ENCODE results near the gene LRRC8C. TPM values are rescaled to one million over a fixed set of nuclear protein-coding genes. Genes with fewer than 3 reads are reported as not detected.
"Not testable (repeated sequence)": the region's sequence is repeated elsewhere in the genome, so short reads cannot be mapped to it uniquely, and the experiment has no call there.

Gene LRRC8C
- total RNA-seq, 2 experiments from 2014 or later, result 28.4 to 30.2 TPM

GRCh38 chr1:89590341-89591080, 42.4 kb upstream of the LRRC8C start:
- H3K36me3 Mint-ChIP-seq (ENCODE audit: low read depth), result peaks cover 33% of the 10 kb centered on the region
- peaks cover 8% of the 10 kb centered on the region for H3K4me1 ChIP-seq (ENCODE audit: insufficient read depth, low read length)
- no peak for DNase-seq
- no peaks in the 10 kb centered on the region for H3K36me3 ChIP-seq (ENCODE audit: insufficient read depth, low read length)
- no peaks in the 10 kb centered on the region for H3K9me3 Mint-ChIP-seq
- POLR2A ChIA-PET, result interaction anchor here (1.9 to 11.8 kb wide), 2 partner anchors 17 to 41 kb away, joined by 4 to 217 read pairs; no protein-coding TSS in a partner anchor
- H3K27me3 ChIP-seq (ENCODE audit: control insufficient read depth in 1 of 2, insufficient read depth in 2 of 2, low read length in 2 of 2), result no peaks in the 10 kb centered on the region
- H3K27ac ChIP-seq (ENCODE audit: low read depth in 1 of 2, low read length in 2 of 2), result no peak overlapping the region
- no peak overlapping the region for H3K4me3 ChIP-seq (ENCODE audit: low read length)
- H3K9me3 ChIP-seq (ENCODE audit: control insufficient read depth in 1 of 2, insufficient read depth in 1 of 2, low read length in 2 of 2), result no peaks in the 10 kb centered on the region
- H3K27ac Mint-ChIP-seq, result peak overlapping the region; percentile 50
- H3K27me3 Mint-ChIP-seq, result no peaks in the 10 kb centered on the region
- no peak for TF ChIP-seq CTCF (IDR thresholded peaks at IDR 0.05)
- intact Hi-C loops (cut with DNase I, micrococcal nuclease), result loop anchor here in 1 of 2 experiments (5.0 kb wide), 1 partner anchor 63 kb away; no protein-coding TSS in a partner anchor
- no peak for ATAC-seq (ENCODE audit: poor library complexity)
- H3K4me1 Mint-ChIP-seq (ENCODE audit: low read depth), result peaks cover 81% of the 10 kb centered on the region
- H3K4me3 Mint-ChIP-seq, result no peak overlapping the region
- CTCF ChIA-PET, result interaction anchor here (0.7 to 1.7 kb wide), 3 partner anchors 10 to 172 kb away, joined by 3 to 6 read pairs (median 3); no protein-coding TSS in a partner anchor

- intact Hi-C loops (cut with DNase I, micrococcal nuclease), result loop anchor here in 1 of 2 experiments (5.0 kb wide), 1 partner anchor 66 kb away; no protein-coding TSS in a partner anchor
- not testable (repeated sequence) for H3K27me3 Mint-ChIP-seq; H3K27me3 ChIP-seq (ENCODE audit: control insufficient read depth in 1 of 2, insufficient read depth in 2 of 2, low read length in 2 of 2); H3K27ac ChIP-seq (ENCODE audit: low read depth in 1 of 2, low read length in 2 of 2); H3K4me3 ChIP-seq (ENCODE audit: low read length); H3K4me1 ChIP-seq (ENCODE audit: insufficient read depth, low read length); H3K36me3 ChIP-seq (ENCODE audit: insufficient read depth, low read length); H3K9me3 ChIP-seq (ENCODE audit: control insufficient read depth in 1 of 2, insufficient read depth in 1 of 2, low read length in 2 of 2); H3K4me3 Mint-ChIP-seq; ATAC-seq (ENCODE audit: poor library complexity); H3K9me3 Mint-ChIP-seq
- Mint-ChIP-seq H3K4me1 (ENCODE audit: low read depth) (peaks cover 90% of the 10 kb centered on the region), H3K27ac (peak overlapping the region; percentile 57), H3K36me3 (ENCODE audit: low read depth) (peaks cover 14% of the 10 kb centered on the region)
- POLR2A ChIA-PET, result interaction anchor here (0.6 to 11.8 kb wide), 4 partner anchors 14 to 251 kb away, joined by 3 to 217 read pairs (median 4); no protein-coding TSS in a partner anchor
- peak in 1 of 14 experiments; percentile 50 for DNase-seq
- CTCF ChIA-PET, result interaction anchor here (1.2 to 1.3 kb wide), 2 partner anchors 73 to 109 kb away, joined by 3 read pairs; no protein-coding TSS in a partner anchor
Measured at GRCh38 chr1:89592861-89593302, 40.0 kb upstream of the LRRC8C start.

- no peak for TF ChIP-seq CTCF (IDR thresholded peaks at IDR 0.05)
- ATAC-seq (ENCODE audit: poor library complexity), result no peak
- ChIA-PET POLR2A (interaction anchor here (0.7 to 11.8 kb wide), 10 partner anchors 12 to 170 kb away, joined by 3 to 217 read pairs (median 4); no protein-coding TSS in a partner anchor), CTCF (interaction anchor here (1.4 to 5.7 kb wide), 3 partner anchors 10 to 111 kb away, joined by 3 to 34 read pairs (median 3); no protein-coding TSS in a partner anchor)
- intact Hi-C loops (cut with DNase I, micrococcal nuclease), result loop anchor here in 1 of 2 experiments (5.0 kb wide), 1 partner anchor 67 kb away; no protein-coding TSS in a partner anchor
- no peaks in the 10 kb centered on the region for H3K27me3 ChIP-seq (ENCODE audit: control insufficient read depth in 1 of 2, insufficient read depth in 2 of 2, low read length in 2 of 2)
- DNase-seq, result no peak
- Mint-ChIP-seq H3K4me3 (no peak overlapping the region), H3K36me3 (ENCODE audit: low read depth) (peaks cover 6% of the 10 kb centered on the region), H3K9me3 (no peaks in the 10 kb centered on the region), H3K4me1 (ENCODE audit: low read depth) (peaks cover 90% of the 10 kb centered on the region), H3K27me3 (no peaks in the 10 kb centered on the region), H3K27ac (no peak overlapping the region)
- no peaks in the 10 kb centered on the region for H3K36me3 ChIP-seq (ENCODE audit: insufficient read depth, low read length)
- H3K9me3 ChIP-seq (ENCODE audit: control insufficient read depth in 1 of 2, insufficient read depth in 1 of 2, low read length in 2 of 2), result no peaks in the 10 kb centered on the region
- H3K27ac ChIP-seq (ENCODE audit: low read depth in 1 of 2, low read length in 2 of 2), result no peak overlapping the region
- peaks cover 18% of the 10 kb centered on the region for H3K4me1 ChIP-seq (ENCODE audit: insufficient read depth, low read length)
- H3K4me3 ChIP-seq (ENCODE audit: low read length), result no peak overlapping the region
Measured at GRCh38 chr1:89594096-89594740, 38.7 kb upstream of the LRRC8C start.

Data from CD4-positive, alpha-beta T cell (primary cell).